ENCODE results near the gene SCUBE1.
A peak's percentile ranks its signal among the peaks of the same experiment; 100 is the strongest.
"Not testable (repeated sequence)": the region's sequence is repeated elsewhere in the genome, so short reads cannot be mapped to it uniquely, and the experiment has no call there.

Gene SCUBE1

GRCh38 chr22:43363315-43364168 is 20.4 kb upstream of the SCUBE1 start:
- ChIA-PET POLR2A (ENCODE audit: low non-redundant PET) (no interaction called here), CTCF (no interaction called here)
- H3K27ac ChIP-seq: no peak overlapping the region
- no peak for DNase-seq (ENCODE audit: low spot score)
- TF ChIP-seq, protein P1, sequence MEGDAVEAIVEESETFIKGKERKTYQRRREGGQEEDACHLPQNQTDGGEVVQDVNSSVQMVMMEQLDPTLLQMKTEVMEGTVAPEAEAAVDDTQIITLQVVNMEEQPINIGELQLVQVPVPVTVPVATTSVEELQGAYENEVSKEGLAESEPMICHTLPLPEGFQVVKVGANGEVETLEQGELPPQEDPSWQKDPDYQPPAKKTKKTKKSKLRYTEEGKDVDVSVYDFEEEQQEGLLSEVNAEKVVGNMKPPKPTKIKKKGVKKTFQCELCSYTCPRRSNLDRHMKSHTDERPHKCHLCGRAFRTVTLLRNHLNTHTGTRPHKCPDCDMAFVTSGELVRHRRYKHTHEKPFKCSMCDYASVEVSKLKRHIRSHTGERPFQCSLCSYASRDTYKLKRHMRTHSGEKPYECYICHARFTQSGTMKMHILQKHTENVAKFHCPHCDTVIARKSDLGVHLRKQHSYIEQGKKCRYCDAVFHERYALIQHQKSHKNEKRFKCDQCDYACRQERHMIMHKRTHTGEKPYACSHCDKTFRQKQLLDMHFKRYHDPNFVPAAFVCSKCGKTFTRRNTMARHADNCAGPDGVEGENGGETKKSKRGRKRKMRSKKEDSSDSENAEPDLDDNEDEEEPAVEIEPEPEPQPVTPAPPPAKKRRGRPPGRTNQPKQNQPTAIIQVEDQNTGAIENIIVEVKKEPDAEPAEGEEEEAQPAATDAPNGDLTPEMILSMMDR (conservative IDR thresholded peaks at IDR 0.05; ENCODE audit: low read depth): no peak

DNA sequence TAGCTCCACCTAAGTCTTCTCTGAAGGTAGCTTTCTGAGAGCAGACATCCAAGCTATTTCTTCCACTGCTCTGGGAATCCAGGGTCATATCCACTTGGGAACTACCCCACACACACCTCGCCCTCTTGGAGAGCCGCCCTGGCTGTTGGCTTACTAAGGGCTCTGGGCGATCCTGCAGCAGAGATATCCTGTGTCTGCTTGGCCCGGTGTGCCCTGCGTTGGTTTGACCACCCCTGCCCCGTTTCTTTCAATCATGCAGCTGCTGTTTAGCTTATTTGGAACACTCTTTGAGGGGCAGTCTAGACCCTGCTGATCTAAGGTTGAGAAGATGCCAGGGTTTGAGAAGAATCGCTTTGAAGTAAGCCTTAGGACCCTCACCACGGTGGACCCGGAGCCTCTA is 17.4 kb upstream of the SCUBE1 start:
- ChIA-PET CTCF (no interaction called here), POLR2A (ENCODE audit: low non-redundant PET) (interaction anchor here (0.6 to 0.7 kb wide), 2 partner anchors 14 to 457 kb away, joined by 3 to 4 read pairs; no protein-coding TSS in a partner anchor)
- TF ChIP-seq, protein P1 (conservative IDR thresholded peaks at IDR 0.05; ENCODE audit: low read depth): no peak
- H3K27ac ChIP-seq: no peak overlapping the region
- no peak for DNase-seq (ENCODE audit: low spot score)

DNA sequence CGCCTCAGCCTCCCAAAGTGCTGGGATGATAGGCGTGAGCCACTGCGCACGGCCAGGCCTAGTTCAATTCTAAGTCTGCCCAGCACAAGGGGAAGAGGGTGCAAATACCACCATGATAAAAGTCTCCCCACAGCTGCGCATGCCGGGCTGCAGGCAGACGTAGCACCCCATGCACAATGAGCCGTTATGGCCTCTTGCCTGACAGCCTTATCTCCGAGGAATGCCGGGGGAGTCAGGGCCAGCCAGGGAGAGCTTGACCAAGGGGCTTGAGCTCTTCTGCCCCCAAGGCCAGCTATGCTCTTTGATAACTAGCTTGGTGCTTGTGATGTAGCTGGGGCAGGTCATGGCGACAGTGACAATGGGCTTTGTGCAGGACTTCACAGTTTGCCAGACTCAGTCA is 13.7 kb upstream of the SCUBE1 start:
- H3K27ac ChIP-seq: no peak overlapping the region
- POLR2A ChIA-PET (ENCODE audit: low non-redundant PET): no interaction called here
- CTCF ChIA-PET: interaction anchor here (1.0 to 1.1 kb wide), 2 partner anchors 10 to 125 kb away, joined by 3 read pairs; no protein-coding TSS in a partner anchor
- DNase-seq (ENCODE audit: low spot score): no peak
- TF ChIP-seq, protein P1 (conservative IDR thresholded peaks at IDR 0.05; ENCODE audit: low read depth): no peak

DNA sequence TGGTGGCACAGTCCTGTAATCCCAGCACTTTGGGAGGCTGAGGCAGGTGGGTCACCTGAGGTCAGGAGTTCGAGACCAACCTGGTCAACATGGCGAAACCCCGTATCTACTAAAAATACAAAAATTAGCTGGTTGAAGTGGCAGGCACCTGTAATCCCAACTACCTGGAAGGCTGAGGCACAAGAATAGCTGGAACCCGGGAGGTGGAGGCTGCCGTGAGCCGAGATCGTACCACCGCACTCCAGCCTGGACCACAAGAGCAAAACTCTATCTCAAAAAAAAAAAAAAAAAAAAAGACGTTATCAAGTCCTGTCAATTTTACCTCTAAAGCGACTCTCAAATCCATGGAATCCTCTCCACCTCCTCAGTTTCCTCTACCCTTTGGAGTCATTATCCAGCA is 12.5 kb upstream of the SCUBE1 start:
- POLR2A ChIA-PET (ENCODE audit: low non-redundant PET); CTCF ChIA-PET; H3K27ac ChIP-seq; DNase-seq (ENCODE audit: low spot score): not testable (repeated sequence)

- no peak overlapping the region for H3K27ac ChIP-seq
- TF ChIP-seq, protein P1 (conservative IDR thresholded peaks at IDR 0.05; ENCODE audit: low read depth): no peak
- CTCF ChIA-PET: no interaction called here
- DNase-seq (ENCODE audit: low spot score): no peak
- POLR2A ChIA-PET (ENCODE audit: low non-redundant PET): no interaction called here
Observed at GRCh38 chr22:43351966-43352345, 8.8 kb upstream of the SCUBE1 start.

DNA sequence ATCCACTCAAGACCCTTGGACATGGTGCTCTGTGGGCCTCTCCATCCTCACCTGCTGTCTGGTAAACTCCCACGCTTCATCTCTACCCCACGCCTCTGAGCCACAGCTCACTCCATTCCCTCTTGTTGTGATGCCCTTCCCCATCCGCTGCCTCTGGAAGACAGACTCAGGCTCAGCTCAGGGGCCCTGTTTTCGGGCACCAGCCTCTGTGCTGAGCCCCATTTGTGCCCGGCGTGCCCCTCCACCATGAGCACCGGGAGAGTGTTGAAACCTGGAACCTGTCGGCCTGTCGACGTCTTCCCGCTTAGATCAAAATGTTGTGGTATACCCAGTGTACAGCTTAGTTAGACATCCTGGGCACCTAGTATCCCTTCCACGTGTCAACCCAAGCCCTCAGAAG is 6.5 kb upstream of the SCUBE1 start:
- POLR2A ChIA-PET (ENCODE audit: low non-redundant PET): no interaction called here
- CTCF ChIA-PET: interaction anchor here (1.2 kb wide), 1 partner anchor 76 kb away, joined by 5 read pairs; no protein-coding TSS in a partner anchor
- TF ChIP-seq, protein P1 (conservative IDR thresholded peaks at IDR 0.05; ENCODE audit: low read depth): no peak
- no peak for DNase-seq (ENCODE audit: low spot score)
- H3K27ac ChIP-seq: no peak overlapping the region

- TF ChIP-seq, protein P1 (conservative IDR thresholded peaks at IDR 0.05; ENCODE audit: low read depth): peak; percentile 56
- peak; percentile 59 for DNase-seq (ENCODE audit: low spot score)
- ChIA-PET CTCF (interaction anchor here (0.5 to 2.4 kb wide), 12 partner anchors 11 to 658 kb away, joined by 3 to 33 read pairs (median 4); no protein-coding TSS in a partner anchor), POLR2A (ENCODE audit: low non-redundant PET) (no interaction called here)
- no peak overlapping the region for H3K27ac ChIP-seq
Observed at GRCh38 chr22:43346521-43346929, 3.4 kb upstream of the SCUBE1 start.
